Activated T-helper 17 cell treated with anti-CD3 and anti-CD28 coated beads, Interleukin-2, amount 50 U/mL, for 72 hours (primary cell): ENCODE data around the gene SHH. TPM values are rescaled to one million over a fixed set of nuclear protein-coding genes. Genes with fewer than 3 reads are reported as not detected.

Source experiments
- ATAC-seq: fragments of 150-1000 bp; cut with Tn5 transposase; replicated peaks from 2 replicates; pipeline ENCODE4 v1.10.0; 2021; ENCODE audit warnings: mild to moderate bottlenecking, moderate library complexity
- H3K27ac Mint-ChIP-seq: one replicate; pipeline ENCODE4 v1.8.0; 2022; ENCODE audit warnings: mixed read lengths
- H3K27me3 Mint-ChIP-seq: one replicate; pipeline ENCODE4 v1.8.0; 2022; ENCODE audit warnings: mixed read lengths
- H3K36me3 Mint-ChIP-seq: one replicate; pipeline ENCODE4 v1.8.0; 2022; ENCODE audit warnings: low read depth, mild to moderate bottlenecking, mixed read lengths
- H3K4me1 Mint-ChIP-seq: one replicate; pipeline ENCODE4 v1.8.0; 2022; ENCODE audit warnings: mixed read lengths
- H3K4me3 Mint-ChIP-seq: one replicate; pipeline ENCODE4 v1.8.0; 2022; ENCODE audit warnings: mild to moderate bottlenecking, mixed read lengths
- H3K9me3 Mint-ChIP-seq: one replicate; pipeline ENCODE4 v1.8.0; 2022; ENCODE audit warnings: mixed read lengths
- total RNA-seq, 2 donors: library from RNA; stranded (reverse); gene quantifications; one replicate each; pipeline ENCODE4 v1.2.3, GENCODE V29; 2022

Gene SHH
- total RNA-seq: not detected

GRCh38 chr7:155811895-155812761 is at the start of gene SHH:
Gene SHH, minus strand, starts transcription at chr7:155812463. Its CDS starts 341 bp downstream, at chr7:155812122.
- peak within 1 kb of the TSS; percentile 49 for H3K4me3 Mint-ChIP-seq
- H3K4me1 Mint-ChIP-seq: peaks cover 14% of the 10 kb centered on the region
- no peak for ATAC-seq
- H3K27me3 Mint-ChIP-seq: peaks cover 50% of the 10 kb centered on the region
- H3K27ac Mint-ChIP-seq: no peak within 1 kb of the TSS
- H3K9me3 Mint-ChIP-seq: no peaks in the 10 kb centered on the region
- no peaks in the 10 kb centered on the region for H3K36me3 Mint-ChIP-seq

- no peak for ATAC-seq
- Mint-ChIP-seq H3K36me3 (no peaks in the 10 kb centered on the region), H3K4me1 (no peaks in the 10 kb centered on the region), H3K27me3 (peaks cover 7% of the 10 kb centered on the region), H3K27ac (no peak overlapping the region), H3K4me3 (no peak overlapping the region), H3K9me3 (no peaks in the 10 kb centered on the region)
Measured at GRCh38 chr7:155861480-155861868, 49.2 kb upstream of the SHH start.

DNA sequence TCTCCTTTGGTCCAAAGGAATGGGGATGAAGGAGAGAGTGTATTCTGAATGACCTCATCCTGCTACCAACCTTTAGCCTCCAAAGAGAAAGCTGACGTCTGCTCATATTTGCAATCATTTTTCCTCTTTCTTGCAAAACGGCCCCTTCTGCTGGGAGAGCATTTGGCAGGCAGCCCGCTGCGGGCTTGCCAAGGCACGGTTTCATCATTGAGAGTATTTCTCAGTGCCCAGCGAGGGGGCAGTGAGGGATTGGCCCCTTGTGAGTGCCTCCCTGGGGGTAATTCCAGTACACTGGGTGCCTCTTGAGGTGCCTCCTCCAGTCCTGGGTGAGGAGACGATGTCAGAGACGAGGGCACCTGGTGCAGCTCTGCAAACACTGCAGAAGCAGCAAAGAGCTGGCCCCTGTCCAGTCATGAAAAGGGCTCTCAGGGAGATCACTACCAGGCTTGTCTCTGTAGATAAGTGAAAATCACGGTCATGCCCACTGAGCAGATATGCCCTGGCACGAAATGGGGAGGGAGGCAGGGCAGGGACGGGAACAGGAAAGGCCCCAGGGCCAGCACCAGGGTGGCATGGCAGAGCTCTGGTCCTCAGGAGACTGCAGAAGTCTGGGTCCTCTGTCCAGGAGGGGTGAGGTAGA is 48.7 kb upstream of the SHH start:
- Mint-ChIP-seq H3K9me3 (no peaks in the 10 kb centered on the region), H3K4me3 (no peak overlapping the region), H3K36me3 (no peaks in the 10 kb centered on the region), H3K27me3 (peaks cover 7% of the 10 kb centered on the region), H3K4me1 (no peaks in the 10 kb centered on the region), H3K27ac (no peak overlapping the region)
- ATAC-seq: no peak

- H3K4me1 Mint-ChIP-seq: no peaks in the 10 kb centered on the region
- H3K36me3 Mint-ChIP-seq: no peaks in the 10 kb centered on the region
- H3K9me3 Mint-ChIP-seq: no peaks in the 10 kb centered on the region
Measured at GRCh38 chr7:155860461-155860839, 48.2 kb upstream of the SHH start.

DNA sequence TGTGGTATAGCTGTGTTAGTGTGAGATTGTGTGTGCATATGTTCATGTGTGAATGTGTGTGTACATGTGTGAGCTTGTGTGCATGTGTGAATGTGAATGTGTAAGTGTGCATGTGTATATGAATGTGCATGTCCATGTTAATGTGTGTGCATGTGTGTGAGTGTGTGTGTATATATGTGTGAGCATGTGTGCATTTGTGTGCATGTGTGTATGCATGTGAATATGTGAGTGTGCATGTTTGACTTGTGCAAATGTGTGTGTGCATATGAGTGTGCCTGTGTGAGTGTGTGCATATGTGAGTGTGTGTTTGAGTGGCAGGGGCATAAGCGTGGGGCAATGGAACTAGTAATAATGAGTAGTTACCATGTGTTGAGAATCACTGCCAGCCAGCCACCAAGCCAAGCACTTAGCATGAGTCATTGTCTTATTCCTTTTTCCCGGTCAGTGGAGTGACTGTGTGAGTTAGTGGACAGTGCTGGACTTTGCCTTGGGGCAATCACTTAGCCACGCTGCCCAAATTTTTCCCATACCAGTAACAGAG is 46.3 kb upstream of the SHH start:
- ATAC-seq: no peak
- Mint-ChIP-seq H3K4me3 (no peak overlapping the region), H3K27me3 (peaks cover 3% of the 10 kb centered on the region), H3K4me1 (no peaks in the 10 kb centered on the region), H3K27ac (no peak overlapping the region), H3K36me3 (no peaks in the 10 kb centered on the region), H3K9me3 (no peaks in the 10 kb centered on the region)

More at GRCh38 chr7:155860461-155860839, 48.2 kb upstream of the SHH start:
- no peak for ATAC-seq
- Mint-ChIP-seq H3K4me3 (no peak overlapping the region), H3K27me3 (peaks cover 5% of the 10 kb centered on the region), H3K27ac (no peak overlapping the region)

DNA sequence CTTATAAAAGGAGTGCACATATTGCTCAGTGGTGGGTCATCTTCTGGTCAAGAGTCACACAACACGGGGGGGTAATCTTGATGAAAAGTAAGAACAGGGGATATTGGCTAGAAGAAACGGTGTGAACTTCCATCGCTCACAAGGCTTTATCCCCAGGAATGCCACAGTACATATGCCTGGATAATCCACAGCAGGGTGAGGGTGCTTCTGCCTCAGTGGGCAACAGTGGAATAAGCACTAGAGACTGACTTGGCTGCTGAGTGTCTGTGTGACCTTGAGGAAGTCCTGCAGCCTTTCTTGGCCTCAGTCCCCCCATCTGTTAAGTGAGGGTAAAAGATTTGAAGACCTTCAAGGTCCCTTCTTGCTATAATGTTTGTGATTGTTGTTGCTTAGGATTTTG is 44.9 kb upstream of the SHH start:
- H3K36me3 Mint-ChIP-seq: no peaks in the 10 kb centered on the region
- no peaks in the 10 kb centered on the region for H3K9me3 Mint-ChIP-seq
- no peak overlapping the region for H3K27ac Mint-ChIP-seq
- H3K4me3 Mint-ChIP-seq: no peak overlapping the region
- no peak for ATAC-seq
- H3K27me3 Mint-ChIP-seq: peaks cover 12% of the 10 kb centered on the region
- no peaks in the 10 kb centered on the region for H3K4me1 Mint-ChIP-seq

- no peak overlapping the region for H3K4me3 Mint-ChIP-seq
- no peak overlapping the region for H3K27ac Mint-ChIP-seq
- ATAC-seq: no peak
- H3K27me3 Mint-ChIP-seq: peaks cover 12% of the 10 kb centered on the region
- no peaks in the 10 kb centered on the region for H3K9me3 Mint-ChIP-seq
- H3K4me1 Mint-ChIP-seq: no peaks in the 10 kb centered on the region
- no peaks in the 10 kb centered on the region for H3K36me3 Mint-ChIP-seq
Measured at GRCh38 chr7:155856656-155857055, 44.4 kb upstream of the SHH start.

DNA sequence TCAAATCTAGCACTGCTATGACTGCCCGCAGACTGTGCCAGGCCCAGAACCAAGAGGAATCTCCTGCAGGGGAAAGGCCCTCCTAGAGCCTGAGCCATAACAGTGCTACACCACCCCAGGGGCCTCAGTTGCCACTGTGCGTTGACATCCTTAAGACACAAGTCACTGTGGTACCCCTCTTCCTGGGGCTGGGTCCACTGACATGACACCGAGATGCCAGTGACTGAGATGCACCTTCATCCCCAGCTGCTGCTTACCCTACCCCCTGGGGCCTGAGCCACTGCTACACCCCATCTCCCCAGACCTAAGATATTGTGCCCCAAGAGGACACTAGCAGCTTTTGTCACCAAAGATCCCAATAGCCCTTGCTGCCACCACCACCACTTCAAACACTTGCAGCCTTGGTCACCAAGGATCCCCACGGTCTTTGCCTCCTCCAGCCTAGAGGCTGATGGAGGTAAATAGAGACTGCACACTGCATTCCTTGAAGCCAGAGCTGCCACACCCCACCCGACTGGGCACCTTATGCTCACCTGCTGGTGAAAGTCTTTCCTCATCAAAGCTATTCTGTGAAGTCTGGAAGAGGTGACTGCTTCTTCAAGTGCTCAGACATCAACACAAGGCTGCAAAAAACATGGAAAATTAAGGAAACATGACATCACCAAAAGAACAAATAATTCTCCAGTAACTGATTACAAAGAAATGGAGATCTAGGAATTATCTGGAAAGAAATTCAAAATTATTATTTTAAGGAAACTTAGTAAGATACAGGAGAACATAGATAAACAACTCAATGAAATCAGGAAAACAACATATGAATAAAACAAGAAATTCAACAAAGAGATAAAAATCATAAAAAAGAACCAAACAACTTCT is 40.4 kb upstream of the SHH start:
- H3K27me3 Mint-ChIP-seq: peaks cover 28% of the 10 kb centered on the region
- H3K4me1 Mint-ChIP-seq: no peaks in the 10 kb centered on the region
- no peaks in the 10 kb centered on the region for H3K9me3 Mint-ChIP-seq
- no peak for ATAC-seq
- no peaks in the 10 kb centered on the region for H3K36me3 Mint-ChIP-seq
- no peak overlapping the region for H3K27ac Mint-ChIP-seq
- H3K4me3 Mint-ChIP-seq: no peak overlapping the region

GRCh38 chr7:155851892-155852291 is 39.6 kb upstream of the SHH start:
- Mint-ChIP-seq H3K27me3 (peaks cover 28% of the 10 kb centered on the region), H3K36me3 (no peaks in the 10 kb centered on the region), H3K4me3 (no peak overlapping the region), H3K4me1 (no peaks in the 10 kb centered on the region), H3K27ac (no peak overlapping the region), H3K9me3 (no peaks in the 10 kb centered on the region)
- no peak for ATAC-seq

DNA sequence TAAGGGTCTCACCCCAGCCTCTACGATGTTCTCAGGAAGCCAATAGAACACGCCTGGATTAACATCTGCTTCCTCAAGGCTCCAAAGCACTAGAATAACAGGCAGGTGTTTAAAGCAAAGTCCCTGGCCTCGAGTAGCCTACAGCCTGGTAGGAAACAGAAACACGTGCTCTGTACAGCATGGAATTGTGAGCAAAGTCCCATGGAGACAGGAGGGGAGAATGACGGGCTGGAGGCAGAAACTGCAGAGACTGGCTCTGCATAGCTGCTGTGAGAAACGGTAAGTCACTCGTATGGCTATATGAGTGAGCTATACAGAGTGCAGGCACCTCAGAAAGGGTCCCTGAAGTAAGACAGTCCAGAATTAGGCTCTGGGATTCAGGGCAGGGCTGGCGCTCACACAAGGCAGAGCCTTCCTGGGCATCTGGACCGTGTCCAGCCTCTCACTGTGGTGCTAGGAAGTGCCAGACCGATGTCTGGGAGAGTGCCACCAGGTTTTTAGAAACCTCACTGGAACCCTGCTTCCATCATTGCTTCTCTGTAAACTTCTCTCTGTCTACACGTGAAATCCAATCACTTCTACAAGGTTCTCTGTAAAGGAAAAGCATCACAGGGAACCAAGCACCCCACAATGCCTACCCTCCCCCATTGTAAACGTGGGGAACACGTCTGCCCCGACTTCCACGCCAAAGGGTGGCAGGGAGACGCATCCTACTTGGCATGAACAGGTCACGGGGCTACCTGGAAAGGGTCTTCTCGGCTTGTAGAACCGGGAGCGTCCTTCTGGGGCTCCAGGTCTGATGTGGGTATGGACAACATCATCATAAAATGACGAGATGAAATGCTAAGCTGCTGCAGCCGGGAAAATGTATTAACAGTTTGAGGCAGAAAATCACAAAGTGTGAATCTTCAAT is 38.8 kb upstream of the SHH start:
- H3K27me3 Mint-ChIP-seq: peaks cover 28% of the 10 kb centered on the region
- no peak overlapping the region for H3K27ac Mint-ChIP-seq
- H3K36me3 Mint-ChIP-seq: no peaks in the 10 kb centered on the region
- H3K9me3 Mint-ChIP-seq: no peaks in the 10 kb centered on the region
- ATAC-seq: no peak
- H3K4me3 Mint-ChIP-seq: no peak overlapping the region
- H3K4me1 Mint-ChIP-seq: no peaks in the 10 kb centered on the region

DNA sequence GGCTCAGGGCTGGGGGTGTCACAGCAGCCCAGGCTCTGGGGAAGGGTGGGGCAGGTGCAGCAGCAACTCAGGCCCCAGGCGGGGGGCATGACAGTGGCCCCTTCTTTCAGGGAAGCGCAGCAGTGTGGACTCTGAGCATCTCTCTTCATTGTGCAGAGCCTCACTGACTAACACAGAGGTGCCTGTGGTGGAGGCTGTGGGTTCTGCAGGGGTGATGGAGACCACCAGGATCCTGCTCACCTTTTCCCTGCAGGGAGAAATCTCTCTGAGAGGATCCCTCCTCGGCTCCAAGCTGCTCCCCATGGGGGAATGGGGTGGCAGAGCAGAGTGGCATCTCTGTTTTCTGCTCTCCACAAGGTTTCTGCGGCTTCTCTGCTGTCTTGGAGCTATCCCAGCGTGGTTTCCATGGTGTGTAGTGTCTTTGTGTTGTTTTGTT is 37.8 kb upstream of the SHH start:
- Mint-ChIP-seq H3K4me1 (no peaks in the 10 kb centered on the region), H3K27me3 (peaks cover 28% of the 10 kb centered on the region)

DNA sequence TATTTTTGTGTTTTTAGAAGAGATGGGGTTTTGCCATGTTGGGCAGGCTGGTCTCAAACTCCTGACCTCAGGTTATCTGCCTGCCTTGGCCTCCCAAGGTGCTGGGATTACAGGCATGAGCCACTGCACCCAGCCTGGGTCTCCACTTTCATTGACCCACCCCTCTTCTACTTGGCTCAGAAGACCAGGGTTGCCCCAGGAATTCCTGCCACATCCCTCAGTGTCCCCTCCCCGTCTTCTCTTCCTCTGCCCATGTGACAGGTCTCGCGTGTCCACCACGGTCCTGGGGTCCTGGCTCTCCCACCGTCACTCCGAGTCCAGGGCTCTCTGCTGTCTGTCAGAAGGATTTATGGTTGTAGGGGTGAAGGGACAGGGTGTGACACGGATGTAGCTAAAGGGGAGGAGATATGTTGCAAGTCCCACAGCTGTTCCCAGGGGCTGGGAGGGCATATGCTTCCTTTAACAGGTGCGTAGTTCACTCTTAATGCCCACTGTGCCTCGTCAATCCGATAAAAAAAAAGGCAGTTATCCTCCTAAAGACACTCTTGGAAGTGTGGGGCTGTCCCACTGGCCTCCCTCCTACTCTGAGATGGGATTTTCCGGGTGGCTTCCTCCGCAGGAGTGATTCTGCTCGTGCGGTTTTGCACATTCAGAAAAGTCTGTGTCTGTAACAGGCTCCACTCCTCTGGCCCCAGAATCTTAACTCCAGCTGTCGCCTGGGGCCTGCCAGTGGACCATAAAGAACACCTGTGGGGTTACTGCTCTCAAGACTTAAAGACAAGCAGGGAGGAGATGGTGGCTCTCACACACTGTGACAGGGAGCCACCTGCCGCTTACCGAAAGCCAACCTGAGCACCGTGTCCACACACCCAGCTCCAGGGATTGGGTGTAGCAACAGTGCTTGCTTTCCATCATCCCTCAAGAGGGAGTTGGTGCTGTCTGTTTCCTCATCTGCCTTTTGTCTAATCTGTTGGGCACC is 36.7 kb upstream of the SHH start:
- Mint-ChIP-seq H3K9me3 (no peaks in the 10 kb centered on the region), H3K4me1 (no peaks in the 10 kb centered on the region), H3K4me3 (no peak overlapping the region), H3K27ac (no peak overlapping the region), H3K27me3 (peaks cover 28% of the 10 kb centered on the region), H3K36me3 (no peaks in the 10 kb centered on the region)
- no peak for ATAC-seq

More for the DNA sequence above, 37.8 kb upstream of the SHH start:
- Mint-ChIP-seq H3K4me3 (no peak overlapping the region), H3K27ac (no peak overlapping the region), H3K9me3 (no peaks in the 10 kb centered on the region), H3K36me3 (no peaks in the 10 kb centered on the region)
- no peak for ATAC-seq
